GM20431 (cell line): ENCODE results near the gene CEP72.

Source experiments
- in situ Hi-C: fragments of 300-500 bp; cut with MseI, MboI; formaldehyde crosslinking; loops from one replicate; pipeline ENCODE4 v1.15.0; 2020; ENCODE audit warnings: low sequenced_read_pairs; ENCODE audit not compliant: unreplicated experiment

CEP72 gene

DNA sequence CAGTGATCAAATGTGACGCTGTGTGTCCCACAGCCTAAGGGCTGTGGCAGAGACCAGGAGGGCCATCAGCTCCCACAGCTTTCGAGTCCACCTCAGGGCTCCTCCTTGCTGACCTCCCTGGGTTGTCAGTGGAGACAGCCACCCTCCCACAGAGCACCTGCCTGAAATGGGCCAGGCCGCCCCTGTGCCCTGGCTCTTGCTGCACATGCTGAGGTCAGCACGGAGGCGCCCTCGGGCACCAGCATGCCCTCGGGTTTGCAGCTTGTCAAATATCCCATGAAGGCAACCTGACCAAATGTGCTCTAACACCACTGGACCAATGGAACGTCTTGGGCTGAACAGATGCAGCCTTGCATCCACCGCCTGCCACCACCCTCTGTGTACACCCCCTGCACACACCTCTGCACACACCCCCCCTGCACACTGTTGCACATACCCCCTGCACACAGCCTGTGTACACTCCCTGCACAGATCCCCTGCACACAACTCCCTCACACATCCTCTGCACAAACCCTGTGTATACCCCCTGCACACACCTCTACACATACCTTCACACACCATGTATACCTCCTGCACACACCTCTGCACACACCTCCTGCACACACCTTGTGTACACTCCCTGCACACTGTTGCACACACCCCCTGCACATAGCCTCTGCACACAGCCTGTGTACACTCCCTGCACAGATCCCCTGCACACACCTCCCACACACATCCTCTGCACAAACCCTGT is 2.0 kb upstream of the CEP72 start:
- in situ Hi-C loops = no loop called here

DNA sequence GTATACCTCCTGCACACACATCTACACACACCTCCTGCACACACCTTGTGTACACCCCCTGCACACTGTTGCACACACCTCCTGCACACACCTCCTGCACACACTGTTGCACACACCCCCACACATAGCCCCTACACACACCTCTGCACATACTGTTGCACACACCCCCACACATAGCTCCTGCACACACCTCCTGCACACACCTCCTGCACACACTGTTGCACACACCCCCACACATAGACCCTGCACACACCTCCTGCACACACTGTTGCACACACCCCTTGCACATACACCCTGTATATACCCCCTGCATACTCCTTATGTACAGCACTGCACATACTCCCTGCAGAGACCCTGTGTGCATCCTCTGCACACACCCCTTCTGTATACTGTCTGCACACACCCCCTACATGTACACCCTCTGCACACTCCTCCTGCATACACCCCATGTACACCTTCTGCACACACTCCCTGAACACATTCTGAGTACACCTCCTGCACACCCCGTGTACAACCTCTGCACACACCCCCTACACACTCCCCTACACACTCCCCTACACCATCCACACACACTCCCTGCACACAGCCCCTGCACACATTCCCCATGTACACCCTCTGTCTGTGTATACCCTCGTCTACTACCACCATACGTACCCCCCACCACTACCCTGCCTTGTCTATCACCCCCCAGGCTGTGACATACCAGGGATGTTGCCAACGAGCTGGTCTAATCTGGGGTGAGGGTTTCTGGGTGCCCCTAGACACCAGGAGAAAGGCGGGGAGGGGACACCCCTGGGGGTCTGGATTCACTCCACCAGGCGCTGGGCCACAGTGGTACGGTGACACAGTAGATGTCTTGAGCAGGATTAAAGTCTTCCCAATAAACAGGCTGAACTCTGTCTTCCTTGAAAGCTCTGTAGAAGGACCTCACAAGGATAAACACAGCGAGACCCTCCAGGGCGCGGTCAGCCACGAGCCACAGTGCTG is 1.1 kb upstream of the CEP72 start:
- in situ Hi-C loops = no loop called here

DNA sequence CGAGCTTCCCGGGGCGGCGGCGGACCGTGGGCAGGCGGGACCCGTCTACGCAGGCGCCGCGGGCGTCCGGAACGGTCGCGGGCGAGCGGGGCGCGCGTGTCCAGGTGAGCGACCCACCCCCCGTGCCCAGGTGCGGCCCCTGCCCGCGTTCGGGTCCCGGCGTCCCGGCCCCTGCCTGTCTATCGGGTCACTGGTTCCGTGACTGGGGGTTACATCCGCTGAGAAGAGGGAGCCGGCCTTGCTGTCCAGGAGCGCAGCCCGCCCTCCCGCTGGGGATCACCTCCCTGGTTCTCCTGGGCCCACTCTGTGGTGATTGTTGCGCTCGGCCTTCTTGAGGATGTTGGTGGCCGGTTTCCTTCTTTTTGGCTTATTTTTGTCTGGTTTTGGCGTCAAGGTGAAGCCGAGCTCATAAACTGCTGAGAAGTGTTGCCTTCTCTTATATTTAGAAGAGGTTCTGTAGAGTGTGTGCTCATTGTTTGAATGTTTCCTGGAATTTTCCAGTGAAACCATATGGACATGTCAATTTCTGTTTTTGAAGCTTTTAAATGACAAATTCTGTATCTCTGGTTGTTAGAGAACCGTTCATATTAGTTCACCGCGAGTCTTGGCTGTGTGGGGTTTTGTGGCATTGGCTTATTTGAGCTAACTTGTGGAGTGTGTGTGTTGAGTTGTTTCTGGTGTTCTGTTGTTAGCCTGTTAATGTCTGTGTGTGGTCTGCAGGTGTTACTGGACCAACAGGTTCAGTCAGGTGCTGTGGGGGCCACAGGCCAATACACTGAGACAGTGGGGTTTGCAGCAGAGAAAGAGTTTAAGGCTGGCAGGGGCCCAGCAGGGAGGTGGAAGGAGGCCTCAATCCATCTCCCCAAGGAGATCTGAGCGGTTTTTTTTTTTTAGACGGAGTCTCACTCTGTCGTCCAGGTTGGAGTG is 621 bp downstream of the CEP72 start:
- in situ Hi-C loops = no loop called here

DNA sequence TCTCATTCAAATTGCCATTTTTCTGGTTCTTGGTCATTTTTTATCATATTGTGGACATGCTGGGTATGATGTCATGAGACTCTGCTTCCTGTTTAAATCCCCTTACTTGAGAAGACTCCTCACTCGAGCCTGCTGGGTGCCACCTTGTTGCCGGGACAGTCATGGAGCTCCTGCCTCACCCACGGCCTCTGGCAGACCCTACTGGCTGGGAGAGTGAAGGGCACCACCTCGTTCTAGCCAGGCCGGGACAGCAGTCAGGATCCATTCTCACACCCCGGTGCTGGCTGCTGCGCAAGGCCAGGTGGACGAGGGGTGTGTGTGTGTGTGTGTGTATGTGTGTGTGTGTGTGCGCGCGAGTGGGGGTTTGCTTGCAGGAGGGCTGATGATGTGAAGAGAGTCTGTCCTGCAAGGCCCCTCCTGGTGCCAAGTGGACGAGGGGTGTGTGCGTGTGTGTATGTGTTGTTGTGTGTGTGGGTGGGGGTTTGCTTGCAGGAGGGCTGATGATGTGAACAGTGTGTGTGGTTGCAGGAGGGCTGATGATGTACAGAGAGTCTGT is 4.4 kb downstream of the CEP72 start:
- in situ Hi-C loops = no loop called here

DNA sequence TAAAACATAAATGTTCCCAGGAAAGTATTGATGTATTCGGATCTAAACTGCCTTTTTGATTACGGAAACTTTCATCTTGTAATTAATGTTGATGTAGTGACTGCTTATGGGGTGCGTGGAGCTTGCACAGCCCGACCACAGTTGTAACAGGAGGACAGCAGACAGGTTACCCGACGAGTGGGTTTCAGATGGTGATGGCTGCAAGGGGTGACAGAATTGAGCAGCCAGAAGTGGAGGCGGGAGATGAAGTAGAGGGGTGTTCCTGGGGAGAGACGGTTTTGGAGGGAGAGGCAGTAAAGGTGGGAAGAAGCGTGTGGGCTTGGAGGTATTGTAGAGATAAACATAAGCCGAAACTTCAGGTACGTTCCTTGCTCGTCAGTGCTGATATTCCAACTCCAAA is 5.8 kb downstream of the CEP72 start:
- in situ Hi-C loops = no loop called here

DNA sequence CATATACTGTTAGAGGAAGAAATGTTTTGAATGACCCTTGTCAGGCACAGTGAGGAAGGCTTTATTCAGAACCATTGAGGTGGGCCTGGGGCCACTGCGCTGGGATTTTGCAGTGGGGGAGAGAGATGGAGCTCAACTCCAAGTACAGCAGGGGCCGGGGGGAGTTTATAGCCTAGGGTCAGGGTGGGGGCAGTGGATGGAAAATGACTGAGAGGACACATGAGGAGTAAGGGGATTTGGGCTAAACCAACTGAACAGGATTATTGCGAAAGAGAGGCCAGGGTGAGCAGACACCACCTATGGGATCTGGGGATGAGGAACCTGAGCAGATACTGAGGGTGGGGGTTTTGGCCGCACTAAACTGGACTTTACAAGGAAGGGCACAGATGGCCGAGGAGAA is 6.3 kb downstream of the CEP72 start:
- in situ Hi-C loops = no loop called here

DNA sequence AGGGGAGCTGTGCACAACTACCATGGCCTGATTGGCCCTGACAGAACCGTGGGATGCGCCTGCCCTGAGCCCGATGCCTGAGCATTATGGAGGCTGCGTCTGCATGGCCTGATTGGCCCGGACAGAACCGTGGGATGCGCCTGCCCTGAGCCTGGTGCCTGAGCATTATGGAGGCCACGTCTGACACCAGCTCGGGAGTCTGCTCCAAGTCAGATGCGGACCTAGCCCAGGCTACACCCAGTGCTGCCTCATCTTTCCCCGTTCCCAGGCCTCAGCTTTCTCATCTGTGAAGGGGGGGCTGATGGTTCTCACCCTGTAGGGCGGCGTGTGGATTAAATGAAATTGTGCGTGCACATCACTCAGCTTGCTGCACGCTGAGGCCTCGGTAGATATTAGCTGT is 7.3 kb downstream of the CEP72 start:
- in situ Hi-C loops = no loop called here

DNA sequence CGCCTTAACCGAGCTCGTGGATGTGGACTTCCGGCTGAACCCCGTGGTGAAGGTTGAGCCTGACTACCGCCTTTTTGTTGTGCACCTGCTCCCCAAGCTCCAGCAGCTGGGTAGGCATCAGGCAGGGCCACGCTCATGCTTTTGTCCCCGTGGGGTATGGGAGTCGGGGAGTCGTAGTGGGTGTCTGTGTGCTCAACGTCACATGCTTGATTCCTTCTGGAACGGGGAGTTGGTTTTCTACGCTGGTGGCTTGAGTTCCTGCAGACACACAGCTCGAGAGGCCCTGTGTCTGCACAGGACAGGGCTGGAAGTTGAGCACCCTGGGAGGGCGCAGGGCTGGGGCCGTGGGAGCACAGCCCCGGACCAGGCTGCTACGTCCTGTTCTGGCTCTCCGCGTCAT is 8.0 kb downstream of the CEP72 start:
- in situ Hi-C loops = no loop called here

DNA sequence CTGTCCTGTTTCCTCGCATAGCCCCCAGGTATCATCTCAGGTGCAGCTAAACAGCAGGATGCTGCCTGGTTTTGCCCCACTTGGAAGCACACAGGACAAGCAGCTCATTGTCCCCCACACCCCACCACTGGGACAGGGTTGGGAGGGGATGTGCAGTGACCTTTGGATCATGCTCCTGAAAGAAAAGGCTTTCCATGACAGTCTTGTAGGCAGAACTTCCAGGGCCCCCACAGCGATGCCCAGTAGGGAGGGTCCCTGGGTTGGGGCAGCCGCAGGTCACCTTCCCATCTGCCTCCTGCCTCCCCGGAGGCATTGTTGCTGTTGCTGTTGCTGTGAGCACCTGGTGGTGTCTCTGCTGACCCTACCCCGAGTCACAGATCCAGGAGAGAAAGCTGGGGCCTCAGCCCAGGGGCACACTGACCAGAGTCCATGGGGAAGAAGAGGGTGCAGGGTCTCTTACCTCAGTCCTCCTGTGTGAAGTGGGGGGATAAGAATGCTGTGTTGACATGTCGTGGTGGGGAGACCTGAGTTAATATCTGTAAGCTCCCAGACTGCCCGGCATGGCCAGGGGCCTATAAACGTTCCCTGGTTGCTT is 8.5 kb downstream of the CEP72 start:
- in situ Hi-C loops = no loop called here

DNA sequence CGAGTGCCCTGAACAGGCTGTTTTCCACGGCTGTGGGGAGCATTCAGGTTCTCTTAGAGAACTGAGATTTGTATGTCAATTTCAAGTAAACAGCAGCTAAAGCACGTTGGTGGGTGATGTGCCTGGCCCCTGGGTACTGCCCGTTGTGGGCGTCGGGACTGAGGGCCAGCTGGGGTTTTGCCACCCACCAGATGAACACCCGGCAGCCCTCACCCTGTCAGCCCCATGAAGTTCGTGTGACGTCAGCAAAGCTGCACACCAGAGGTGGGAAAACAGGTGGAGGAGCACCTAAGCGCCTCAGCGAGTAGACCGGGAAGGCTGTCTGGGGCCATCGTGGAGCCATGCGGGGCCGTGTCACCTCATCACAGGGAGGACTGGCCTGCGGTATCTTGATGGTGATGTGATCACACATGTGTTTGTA is 9.2 kb downstream of the CEP72 start:
- in situ Hi-C loops = no loop called here

DNA sequence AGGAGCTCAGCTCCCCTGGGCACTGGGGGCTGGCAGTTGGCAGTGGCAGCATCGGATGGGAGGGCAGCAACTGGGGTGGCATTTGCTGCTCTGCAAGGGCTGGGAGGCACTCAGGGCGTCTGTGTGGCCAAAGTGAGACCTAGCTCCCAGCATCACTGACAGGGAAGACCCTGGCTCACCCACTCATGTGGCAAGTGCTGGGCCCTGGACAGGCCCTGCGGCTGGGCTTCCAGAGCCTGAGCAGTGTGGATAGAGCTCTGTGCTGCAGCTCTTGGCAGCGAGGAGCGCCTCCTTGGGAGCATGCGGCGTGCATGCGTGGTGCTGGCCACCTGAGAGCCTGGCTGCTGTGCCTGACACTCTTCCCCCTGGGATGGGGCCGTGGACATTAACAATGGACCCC is 10.2 kb downstream of the CEP72 start:
- in situ Hi-C loops = no loop called here

DNA sequence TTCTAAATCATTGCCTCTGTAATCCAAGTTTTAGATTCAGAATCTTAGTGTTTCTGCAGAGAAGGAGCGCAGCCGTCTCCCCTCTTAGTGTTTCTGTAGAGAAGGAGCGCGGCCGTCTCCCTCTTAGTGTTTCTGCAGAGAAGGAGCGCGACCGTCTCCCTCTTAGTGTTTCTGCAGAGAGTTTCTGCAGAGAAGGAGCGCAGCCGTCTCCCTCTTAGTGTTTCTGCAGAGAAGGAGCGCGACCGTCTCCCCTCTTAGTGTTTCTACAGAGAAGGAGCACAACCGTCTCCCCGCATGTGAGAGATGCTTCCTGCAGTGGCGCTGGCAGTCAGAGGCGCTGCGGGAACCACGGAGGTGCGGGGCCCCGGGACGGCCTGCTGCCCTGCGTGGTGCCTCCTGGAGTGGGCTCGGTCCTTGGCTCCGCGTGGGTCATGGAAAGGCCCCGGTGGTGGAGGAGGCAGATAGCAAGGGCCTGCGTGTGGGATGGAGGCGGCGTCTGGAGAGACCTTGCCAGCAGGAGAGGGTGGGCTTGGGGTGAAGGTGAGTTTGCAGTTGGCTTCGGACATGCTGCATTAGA is 10.9 kb downstream of the CEP72 start:
- in situ Hi-C loops = no loop called here

DNA sequence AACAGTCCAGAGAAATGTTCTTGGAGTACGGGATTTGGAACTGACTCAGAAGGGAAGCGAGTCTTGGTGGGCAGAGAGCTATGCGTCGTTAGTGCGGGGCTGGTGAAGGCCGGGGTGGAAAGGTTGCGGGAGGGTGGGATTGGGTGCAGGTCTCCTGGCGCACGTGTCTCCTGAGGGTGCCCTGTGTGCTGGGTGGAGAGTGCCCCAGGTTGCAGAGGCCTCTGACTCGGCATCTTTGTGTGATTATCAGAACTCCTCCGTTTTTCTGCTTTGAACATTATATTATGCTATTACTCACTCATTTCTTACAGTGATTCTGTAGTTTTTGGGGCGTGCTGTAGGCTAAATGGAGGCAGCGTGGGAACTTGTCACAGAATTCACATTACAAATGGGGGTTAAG is 11.4 kb downstream of the CEP72 start:
- in situ Hi-C loops = no loop called here

DNA sequence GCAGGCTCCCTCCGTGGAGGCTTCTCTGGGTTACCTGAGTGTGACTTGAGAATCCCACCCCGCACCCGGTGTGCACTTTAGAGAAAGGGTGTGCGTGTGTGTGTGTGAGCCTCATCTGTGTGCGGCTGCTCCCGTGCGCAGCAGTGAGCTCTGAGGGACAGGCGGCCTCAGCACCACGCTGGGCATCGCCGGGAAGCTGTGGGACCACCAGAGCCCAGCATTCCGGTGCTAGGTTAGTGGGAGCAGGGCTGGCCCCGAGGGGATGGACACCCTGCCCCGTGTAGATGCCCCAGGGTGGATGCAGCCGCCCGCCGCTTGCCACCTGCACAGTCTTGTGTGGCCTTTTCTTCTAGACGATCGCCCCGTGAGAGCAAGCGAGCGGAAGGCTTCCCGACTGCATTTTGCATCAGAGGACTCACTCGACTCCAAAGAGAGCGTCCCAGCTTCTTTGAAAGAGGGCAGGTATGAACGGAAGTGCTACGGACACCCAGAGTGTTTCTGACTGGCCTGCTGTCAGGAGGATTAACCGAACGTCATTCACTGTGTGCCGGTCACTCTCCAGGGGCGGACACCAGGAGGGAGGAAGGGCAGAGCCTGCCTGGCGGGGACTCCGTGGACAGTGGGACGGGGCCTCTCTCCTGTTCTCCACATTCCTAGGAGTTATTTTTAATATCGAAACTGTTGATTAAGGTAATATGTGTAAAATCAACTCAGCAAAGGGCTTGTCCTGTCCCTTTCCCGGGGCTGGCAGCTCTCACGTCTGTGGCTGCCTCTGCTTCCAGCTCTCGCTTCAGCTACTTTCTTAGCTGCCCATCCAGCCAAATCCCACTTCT is 12.2 kb downstream of the CEP72 start:
- in situ Hi-C loops = no loop called here

DNA sequence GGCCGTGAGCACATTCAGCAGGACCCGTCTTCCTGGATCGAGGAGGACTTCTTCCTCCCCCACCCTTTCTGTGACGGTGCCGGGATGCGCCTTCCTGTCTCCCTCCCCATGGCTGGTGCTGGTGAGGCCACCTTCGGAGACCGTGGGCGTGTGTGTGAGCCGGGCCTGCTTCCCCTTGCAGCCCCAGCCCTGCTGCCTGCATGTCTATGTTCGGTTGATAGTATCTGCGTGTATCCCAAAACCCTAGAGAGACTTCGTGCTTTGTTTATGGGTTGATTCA is 12.8 kb downstream of the CEP72 start:
- in situ Hi-C loops = no loop called here

DNA sequence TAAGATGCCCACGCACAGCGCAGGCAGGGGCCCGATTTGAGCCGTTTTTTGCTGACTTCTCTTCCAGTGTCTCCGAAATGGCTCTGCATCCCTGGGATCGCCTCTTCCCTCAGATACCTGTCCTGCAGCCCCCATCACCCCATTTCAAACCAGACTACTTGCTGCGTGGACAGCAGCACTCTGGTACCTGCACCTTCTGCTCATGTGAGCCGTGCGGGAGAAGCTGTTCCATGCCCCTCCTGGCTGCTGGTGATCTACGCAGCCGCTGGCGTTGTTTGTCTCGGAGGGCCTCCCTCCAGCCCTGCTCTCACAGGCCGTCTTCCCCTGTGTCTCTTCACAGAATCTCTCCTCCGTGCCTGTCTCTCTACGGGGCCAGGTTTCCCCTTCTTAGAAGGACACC is 13.4 kb downstream of the CEP72 start:
- in situ Hi-C loops = no loop called here

DNA sequence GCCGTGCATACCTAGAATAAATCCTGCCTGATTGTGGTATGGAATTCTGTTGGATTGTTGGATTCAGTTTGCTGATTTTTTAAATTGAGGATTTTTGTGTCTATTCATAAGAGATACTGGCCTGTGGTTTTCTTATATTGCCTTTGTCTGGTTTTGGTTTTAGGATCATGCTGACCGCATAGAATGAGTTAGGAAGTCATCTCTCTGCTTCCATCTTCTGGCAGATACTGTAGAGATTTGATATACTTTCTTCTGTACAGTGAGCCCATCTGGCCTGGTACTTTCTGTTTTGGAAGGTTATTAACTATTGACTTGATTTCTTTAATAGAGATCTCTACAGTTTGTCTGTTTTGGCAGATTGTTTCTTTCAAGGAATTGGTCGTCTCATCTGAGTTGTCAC is 14.7 kb downstream of the CEP72 start:
- in situ Hi-C loops = no loop called here

DNA sequence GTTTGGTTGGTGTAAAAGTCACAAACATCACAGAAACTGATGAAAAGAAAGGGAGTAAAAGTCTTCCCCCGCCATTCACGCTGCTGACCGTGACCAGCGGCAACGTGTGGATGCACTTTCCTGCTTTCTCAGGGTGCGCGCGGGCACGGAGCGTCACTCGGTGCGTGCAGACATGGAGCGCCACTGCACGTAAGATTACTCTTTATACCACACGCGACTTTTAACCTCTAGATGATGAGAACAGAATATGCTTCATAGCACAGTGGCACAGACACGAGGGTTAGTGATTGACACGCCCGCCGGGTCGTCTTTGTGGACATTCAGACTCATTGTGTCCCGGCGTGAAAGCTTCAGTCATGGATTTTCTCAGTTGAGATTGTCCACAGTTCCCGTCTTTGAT is 15.7 kb downstream of the CEP72 start:
- in situ Hi-C loops = no loop called here
